Tibial nerve (tissue), 4 donors: Measurements from ENCODE around the gene PLEKHG4. TPM values are rescaled to one million over a fixed set of nuclear protein-coding genes. Genes with fewer than 3 reads are reported as not detected.

ENCODE experiments used
- DNase-seq, 2 donors: peaks; one replicate each; pipeline ENCODE4 v3.0.0-alpha.2; 2019; ENCODE audit warnings: low spot score in 2 of 2
- H3K27ac ChIP-seq, 4 donors: fragments of 200-600 bp; sonication (generic) in 3 of 4; one replicate each; pipeline ENCODE4 v1.5.1; 2017 to 2019; ENCODE audit warnings: mild to moderate bottlenecking in 1 of 4
- H3K27me3 ChIP-seq, 2 donors: fragments of 200-600 bp; sonication (generic) in 1 of 2; one replicate each; pipeline versions ENCODE4 v1.5.1 to v1.6.0; 2017 to 2019
- H3K36me3 ChIP-seq, 3 donors: fragments of 200-600 bp; sonication (generic); one replicate each; pipeline ENCODE4 v1.5.1; 2018 to 2019
- H3K4me1 ChIP-seq, 4 donors: fragments of 200-600 bp; sonication (generic) in 3 of 4; one replicate each; pipeline ENCODE4 v1.5.1; 2017 to 2019
- H3K4me3 ChIP-seq, 4 donors: fragments of 200-600 bp; sonication (generic) in 3 of 4; one replicate each; pipeline ENCODE4 v1.5.1; 2017 to 2019; ENCODE audit warnings: mild to moderate bottlenecking in 1 of 4, moderate library complexity in 1 of 4
- H3K9me3 ChIP-seq, 4 donors: fragments of 200-600 bp; sonication (generic) in 3 of 4; one replicate each; pipeline ENCODE4 v1.5.1; 2017 to 2019
- EP300 ChIP-seq, 2 donors: sonication (generic); formaldehyde crosslinking; IDR thresholded peaks; one replicate each; pipeline ENCODE4 v1.6.1; 2017; ENCODE audit warnings: antibody characterized with exemption in 2 of 2, mild to moderate bottlenecking in 1 of 2
- POLR2A ChIP-seq, 2 donors: fragments of 450-650 bp; IDR thresholded peaks; one replicate each; pipeline ENCODE4 v1.6.1; 2017; ENCODE audit warnings: antibody characterized with exemption in 2 of 2, mild to moderate bottlenecking in 2 of 2, moderate library complexity in 2 of 2
- WGBS, 2 donors: methylation state at CpG; one replicate each; pipeline ENCODE4 v1.1.5; 2018; 5-methylcytosine and 5-hydroxymethylcytosine counted together
- total RNA-seq, 4 donors: library from RNA; depleted of rRNA; stranded (reverse); fragments of >200 nt; gene quantifications; one replicate each; pipeline ENCODE4 v1.1.0, GENCODE V29; 2016
- TF ChIP-seq, protein P1 (sequence below), 5 experiments: fragments of 200-600 bp in 3 of 5; fragments of 450-650 bp in 2 of 5; sonication (generic) in 3 of 5; IDR thresholded peaks; one replicate each; pipeline ENCODE4 v1.5.1; 2016 to 2019; ENCODE audit warnings: antibody characterized with exemption in 5 of 5, mild to moderate bottlenecking in 3 of 5, moderate library complexity in 2 of 5

PLEKHG4 gene
- total RNA-seq, 4 donors from 2014 or later: 25.6 to 42.4 (median 34.6) TPM

- H3K4me1 ChIP-seq: peaks cover 0 to 33% (median 20%) of the 10 kb centered on the region in 4 donors
- H3K9me3 ChIP-seq: no peaks in the 10 kb centered on the region
- H3K4me3 ChIP-seq: peak overlapping the region; percentile 51 to 77 (median 66)
- no peak for DNase-seq
- H3K36me3 ChIP-seq: peaks cover 0 to 28% (median 0%) of the 10 kb centered on the region in 3 donors
- H3K27ac ChIP-seq: peak overlapping the region; percentile 74 to 93 (median 83)
- TF ChIP-seq, protein P1, sequence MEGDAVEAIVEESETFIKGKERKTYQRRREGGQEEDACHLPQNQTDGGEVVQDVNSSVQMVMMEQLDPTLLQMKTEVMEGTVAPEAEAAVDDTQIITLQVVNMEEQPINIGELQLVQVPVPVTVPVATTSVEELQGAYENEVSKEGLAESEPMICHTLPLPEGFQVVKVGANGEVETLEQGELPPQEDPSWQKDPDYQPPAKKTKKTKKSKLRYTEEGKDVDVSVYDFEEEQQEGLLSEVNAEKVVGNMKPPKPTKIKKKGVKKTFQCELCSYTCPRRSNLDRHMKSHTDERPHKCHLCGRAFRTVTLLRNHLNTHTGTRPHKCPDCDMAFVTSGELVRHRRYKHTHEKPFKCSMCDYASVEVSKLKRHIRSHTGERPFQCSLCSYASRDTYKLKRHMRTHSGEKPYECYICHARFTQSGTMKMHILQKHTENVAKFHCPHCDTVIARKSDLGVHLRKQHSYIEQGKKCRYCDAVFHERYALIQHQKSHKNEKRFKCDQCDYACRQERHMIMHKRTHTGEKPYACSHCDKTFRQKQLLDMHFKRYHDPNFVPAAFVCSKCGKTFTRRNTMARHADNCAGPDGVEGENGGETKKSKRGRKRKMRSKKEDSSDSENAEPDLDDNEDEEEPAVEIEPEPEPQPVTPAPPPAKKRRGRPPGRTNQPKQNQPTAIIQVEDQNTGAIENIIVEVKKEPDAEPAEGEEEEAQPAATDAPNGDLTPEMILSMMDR (IDR thresholded peaks at IDR 0.05): no peak
- TF ChIP-seq EP300 (IDR thresholded peaks at IDR 0.05): no peak
- no peak for TF ChIP-seq POLR2A (IDR thresholded peaks at IDR 0.05)
- 3 to 6% methylated on average over 6 to 27 of the region's 42 CpGs for WGBS, 2 donors
- no peaks in the 10 kb centered on the region for H3K27me3 ChIP-seq
Measured at GRCh38 chr16:67278773-67279295, 498 bp upstream of the PLEKHG4 start.

DNA sequence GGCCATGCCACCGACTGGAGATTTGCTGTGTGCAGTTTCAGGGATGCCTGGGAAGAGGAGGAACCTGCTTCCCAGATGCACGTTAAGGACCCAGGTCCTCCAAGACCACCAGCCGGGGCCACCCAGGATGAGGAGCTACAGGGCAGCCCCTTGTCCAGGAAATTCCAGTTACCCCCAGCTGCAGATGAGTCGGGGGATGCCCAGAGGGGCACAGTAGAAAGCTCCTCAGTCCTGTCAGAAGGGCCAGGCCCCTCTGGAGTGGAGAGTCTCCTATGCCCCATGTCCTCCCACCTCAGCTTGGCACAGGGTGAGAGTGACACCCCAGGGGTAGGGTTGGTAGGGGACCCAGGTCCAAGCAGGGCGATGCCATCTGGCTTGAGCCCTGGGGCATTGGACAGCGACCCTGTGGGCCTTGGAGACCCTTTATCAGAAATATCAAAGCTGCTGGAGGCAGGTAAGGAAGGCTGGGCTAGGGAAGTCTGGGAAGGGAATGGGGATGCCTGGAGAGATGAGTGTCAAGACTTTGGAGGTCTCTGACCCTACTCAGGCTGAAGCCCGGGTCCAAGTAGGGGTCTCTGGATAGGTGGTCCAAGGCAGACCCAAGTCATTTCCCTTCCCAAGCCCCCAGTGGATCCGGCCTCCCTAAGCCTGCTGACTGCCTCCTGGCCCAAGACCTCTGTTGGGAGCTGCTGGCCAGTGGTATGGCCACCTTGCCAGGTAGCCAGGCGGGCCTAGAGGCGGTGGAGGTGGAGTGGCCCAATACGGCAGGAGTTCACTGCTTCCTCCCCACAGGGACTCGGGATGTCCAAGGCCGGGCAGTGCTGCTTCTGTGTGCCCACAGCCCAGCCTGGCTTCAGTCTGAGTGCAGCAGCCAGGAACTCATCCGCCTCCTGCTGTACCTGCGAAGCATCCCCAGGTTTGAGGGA is 1.0 kb downstream of the PLEKHG4 start:
- WGBS, 2 donors: 92 to 95% methylated on average over 12 to 15 of the region's 15 CpGs
- H3K4me3 ChIP-seq: peak overlapping the region in 2 of 4 donors; percentile 38 to 77
- DNase-seq: no peak
- peak overlapping the region in 2 of 4 donors; percentile 82 to 88 for H3K27ac ChIP-seq
- H3K27me3 ChIP-seq: no peaks in the 10 kb centered on the region
- peaks cover 0 to 43% (median 0%) of the 10 kb centered on the region in 3 donors for H3K36me3 ChIP-seq
- no peak for TF ChIP-seq EP300 (IDR thresholded peaks at IDR 0.05)
- no peak for TF ChIP-seq POLR2A (IDR thresholded peaks at IDR 0.05)
- TF ChIP-seq, protein P1 (IDR thresholded peaks at IDR 0.05): no peak
- H3K9me3 ChIP-seq: no peaks in the 10 kb centered on the region
- H3K4me1 ChIP-seq: peaks cover 0 to 33% (median 20%) of the 10 kb centered on the region in 4 donors

DNA sequence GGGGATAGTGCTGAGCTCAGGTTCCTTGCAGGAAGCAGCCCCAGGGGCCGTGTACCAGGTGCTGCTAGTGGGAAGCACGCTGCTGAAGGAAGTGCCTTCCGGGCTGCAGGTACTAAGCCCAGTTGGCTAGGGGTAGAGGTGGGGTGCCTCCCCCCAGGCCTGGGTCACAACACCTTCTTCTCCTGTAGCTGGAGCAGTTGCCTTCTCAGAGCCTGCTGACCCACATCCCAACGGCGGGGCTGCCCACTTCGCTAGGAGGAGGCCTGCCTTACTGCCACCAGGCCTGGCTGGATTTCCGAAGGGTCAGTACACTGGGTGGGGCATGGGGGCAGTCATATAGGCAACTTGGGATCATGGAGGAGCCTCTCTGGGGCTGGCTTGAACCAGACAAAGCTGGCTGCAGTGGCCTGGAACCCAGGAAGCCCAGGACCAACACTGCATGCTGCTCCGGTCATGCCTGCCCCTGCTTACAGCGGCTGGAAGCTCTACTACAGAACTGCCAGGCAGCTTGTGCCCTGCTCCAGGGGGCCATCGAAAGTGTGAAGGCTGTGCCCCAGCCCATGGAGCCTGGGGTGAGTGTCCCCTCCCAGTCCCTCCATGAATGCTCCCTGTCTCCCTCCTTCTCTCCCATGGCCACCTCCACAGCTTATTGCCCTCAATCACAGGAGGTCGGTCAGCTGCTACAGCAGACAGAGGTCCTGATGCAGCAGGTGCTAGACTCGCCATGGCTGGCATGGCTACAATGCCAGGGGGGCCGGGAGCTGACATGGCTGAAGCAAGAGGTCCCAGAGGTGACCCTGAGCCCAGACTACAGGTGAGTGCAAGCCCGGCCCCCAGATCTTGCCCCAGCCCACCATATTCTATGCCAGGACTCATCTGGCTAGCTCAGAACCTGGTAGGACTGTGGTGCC is 2.5 kb downstream of the PLEKHG4 start:
- WGBS, 2 donors: 87 to 91% methylated on average over 8 to 14 of the region's 14 CpGs

GRCh38 chr16:67282447-67282805 is 3.1 kb downstream of the PLEKHG4 start:
- Histone ChIP-seq H3K4me3 (no peak overlapping the region), H3K4me1 (peaks cover 0 to 28% (median 17%) of the 10 kb centered on the region in 4 donors), H3K36me3 (peaks cover 0 to 53% (median 0%) of the 10 kb centered on the region in 3 donors), H3K27ac (no peak overlapping the region), H3K9me3 (no peaks in the 10 kb centered on the region), H3K27me3 (no peaks in the 10 kb centered on the region)
- TF ChIP-seq POLR2A (IDR thresholded peaks at IDR 0.05) (no peak), EP300 (IDR thresholded peaks at IDR 0.05) (no peak)
- TF ChIP-seq, protein P1 (IDR thresholded peaks at IDR 0.05): no peak
- 95 to 96% methylated on average over 9 to 10 of the region's 10 CpGs for WGBS, 2 donors
- no peak for DNase-seq

More for the DNA sequence above, 2.5 kb downstream of the PLEKHG4 start:
- Histone ChIP-seq H3K36me3 (peaks cover 0 to 46% (median 0%) of the 10 kb centered on the region in 3 donors), H3K27me3 (no peaks in the 10 kb centered on the region), H3K27ac (no peak overlapping the region), H3K4me1 (peaks cover 0 to 33% (median 19%) of the 10 kb centered on the region in 4 donors), H3K4me3 (no peak overlapping the region), H3K9me3 (no peaks in the 10 kb centered on the region)
- no peak for DNase-seq
- TF ChIP-seq, protein P1 (IDR thresholded peaks at IDR 0.05): no peak
- no peak for TF ChIP-seq POLR2A (IDR thresholded peaks at IDR 0.05)
- TF ChIP-seq EP300 (IDR thresholded peaks at IDR 0.05): no peak
